HG03571 (cell line): ENCODE measurements around the gene ALG10B.

Experiments used
- ATAC-seq: cut with Tn5 transposase; IDR thresholded peaks from one replicate; pipeline ENCODE4 v1.9.1; 2021; ENCODE audit not compliant: unreplicated experiment

Gene ALG10B

GRCh38 chr12:38373784-38374183, 57.2 kb downstream of the ALG10B start:
- ATAC-seq, result no peak

GRCh38 chr12:38374751-38375150, 58.2 kb downstream of the ALG10B start:
- no peak for ATAC-seq
